ENCODE measurements around the gene USP22.
"Not testable (repeated sequence)": the region's sequence is repeated elsewhere in the genome, so short reads cannot be mapped to it uniquely, and the experiment has no call there.

Gene USP22

GRCh38 chr17:21072745-21073197 is 30.0 kb upstream of the USP22 start:
- TF ChIP-seq CTCF (IDR thresholded peaks at IDR 0.05; ENCODE audit: low read depth, low read length, missing control alignments), result no peak
- in situ Hi-C loops (cut with HindIII; ENCODE audit: low sequenced_read_pairs), result no loop called here
- no peak overlapping the region for H3K4me3 ChIP-seq (ENCODE audit: low read depth, low read length)
- no peak for DNase-seq (ENCODE audit: low read depth)

DNA sequence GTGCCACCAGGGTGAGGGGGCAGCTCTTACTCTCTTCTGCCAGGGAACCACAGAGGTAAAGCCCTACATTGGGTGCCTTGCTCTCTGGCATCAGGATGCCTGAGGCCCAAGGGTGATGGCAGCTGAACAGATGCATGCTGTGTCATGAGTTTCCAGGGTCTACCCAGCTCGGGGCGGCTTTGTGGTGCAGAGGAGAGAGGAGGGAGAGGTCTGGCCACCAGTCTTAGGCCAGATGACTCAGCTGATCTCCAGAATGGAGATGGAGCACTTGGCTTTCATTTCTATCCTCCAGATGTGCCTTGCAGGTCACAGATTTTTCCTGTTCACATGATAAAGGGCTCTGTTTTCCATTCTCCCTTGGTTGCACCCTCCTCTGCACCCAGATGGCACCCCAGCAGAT is 23.6 kb upstream of the USP22 start:
- no peak for DNase-seq (ENCODE audit: low read depth)
- in situ Hi-C loops (cut with HindIII; ENCODE audit: low sequenced_read_pairs), result no loop called here
- TF ChIP-seq CTCF (IDR thresholded peaks at IDR 0.05; ENCODE audit: low read depth, low read length, missing control alignments), result no peak
- H3K4me3 ChIP-seq (ENCODE audit: low read depth, low read length), result no peak overlapping the region

DNA sequence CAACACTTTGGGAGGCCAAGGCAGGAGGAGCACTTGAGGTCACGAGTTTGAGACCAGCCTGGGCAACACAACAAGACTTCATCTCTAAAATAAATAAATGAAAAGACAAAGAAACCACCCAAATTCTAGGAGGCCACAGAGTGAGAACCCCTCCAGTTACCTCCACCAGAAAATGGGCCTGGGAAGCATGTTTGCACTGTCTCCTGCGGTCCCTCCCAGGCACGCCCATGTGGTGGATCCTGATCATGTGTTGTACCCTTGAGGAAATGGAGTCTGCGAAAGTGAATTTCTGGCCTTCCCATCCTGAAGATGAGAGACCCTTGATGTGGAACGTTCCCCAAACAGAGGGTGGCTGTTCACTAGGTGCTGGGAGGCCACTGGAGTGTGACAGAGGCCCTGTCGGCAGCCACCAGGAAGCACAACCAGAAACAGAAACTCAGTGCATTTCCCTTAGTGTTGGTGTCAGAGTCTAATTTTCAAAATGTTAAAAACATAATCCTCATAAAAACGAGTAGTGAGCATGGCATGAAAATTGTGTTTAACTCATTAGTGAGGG is 19.2 kb upstream of the USP22 start:
- TF ChIP-seq CTCF (IDR thresholded peaks at IDR 0.05; ENCODE audit: low read depth, low read length, missing control alignments), result no peak
- in situ Hi-C loops (cut with HindIII; ENCODE audit: low sequenced_read_pairs), result no loop called here
- DNase-seq (ENCODE audit: low read depth), result no peak
- H3K4me3 ChIP-seq (ENCODE audit: low read depth, low read length), result no peak overlapping the region

DNA sequence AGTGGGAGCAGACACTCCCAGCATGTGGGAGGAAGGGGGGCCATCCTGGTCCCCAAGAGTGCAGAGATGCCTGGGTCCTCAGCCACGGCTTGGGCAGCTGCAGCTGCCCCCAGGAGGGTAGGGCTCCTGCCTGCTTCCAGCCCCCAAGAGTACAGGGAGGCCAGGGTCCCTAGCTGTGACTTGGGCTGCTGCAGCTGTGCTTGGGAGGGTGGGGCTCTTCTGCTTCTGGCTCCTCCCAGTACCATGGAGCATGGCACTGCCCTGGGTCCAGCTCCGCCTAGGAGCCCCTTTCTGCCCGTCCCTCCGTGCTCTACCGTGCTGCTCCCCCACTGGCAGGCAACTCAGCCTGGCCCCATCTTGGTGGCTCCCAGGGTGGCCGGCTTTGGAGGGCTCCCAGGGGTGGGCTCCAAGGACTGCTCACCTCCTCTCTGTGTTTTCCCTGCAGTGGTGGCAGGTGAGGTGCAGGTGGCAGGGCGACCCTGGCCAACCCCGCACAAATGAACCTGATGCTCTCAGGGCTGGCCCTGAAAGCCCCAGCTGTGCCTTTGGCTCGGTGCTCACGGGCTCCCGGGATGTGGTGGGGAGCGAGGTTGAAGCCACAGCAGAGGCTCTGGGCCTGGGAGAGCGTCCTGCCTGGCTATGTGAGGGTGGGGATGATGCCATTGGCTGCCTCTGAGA is 18.5 kb upstream of the USP22 start:
- no peak overlapping the region for H3K4me3 ChIP-seq (ENCODE audit: low read depth, low read length)
- in situ Hi-C loops (cut with HindIII; ENCODE audit: low sequenced_read_pairs), result no loop called here
- TF ChIP-seq CTCF (IDR thresholded peaks at IDR 0.05; ENCODE audit: low read depth, low read length, missing control alignments), result no peak
- no peak for DNase-seq (ENCODE audit: low read depth)

GRCh38 chr17:21059761-21060160 is 16.9 kb upstream of the USP22 start:
- TF ChIP-seq CTCF (IDR thresholded peaks at IDR 0.05; ENCODE audit: low read depth, low read length, missing control alignments), result no peak
- in situ Hi-C loops (cut with HindIII; ENCODE audit: low sequenced_read_pairs), result no loop called here
- no peak for DNase-seq (ENCODE audit: low read depth)
- H3K4me3 ChIP-seq (ENCODE audit: low read depth, low read length), result no peak overlapping the region

- peak; percentile 34 for TF ChIP-seq CTCF (IDR thresholded peaks at IDR 0.05; ENCODE audit: low read depth, low read length, missing control alignments)
- in situ Hi-C loops (cut with HindIII; ENCODE audit: low sequenced_read_pairs), result no loop called here
- no peak overlapping the region for H3K4me3 ChIP-seq (ENCODE audit: low read depth, low read length)
- DNase-seq (ENCODE audit: low read depth), result no peak
Observed at GRCh38 chr17:21058098-21058893, 15.5 kb upstream of the USP22 start.

DNA sequence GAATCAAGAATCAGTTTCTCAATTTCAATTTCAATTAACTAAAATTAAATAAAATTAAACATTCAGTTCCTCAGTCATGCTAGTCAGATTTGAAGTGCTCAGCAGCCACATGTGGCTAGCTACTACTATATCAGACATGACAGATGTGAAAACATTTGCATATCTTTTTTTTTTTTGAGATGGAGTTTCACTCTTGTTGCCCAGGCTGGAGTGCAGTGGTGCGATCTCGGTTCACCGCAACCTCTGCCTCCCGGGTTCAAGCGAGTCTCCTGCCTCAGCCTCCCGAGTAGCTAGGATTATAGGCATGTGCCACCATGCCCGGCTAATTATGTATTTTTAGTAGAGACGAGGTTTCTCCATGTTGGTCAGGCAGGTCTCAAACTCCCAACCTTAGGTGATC is 10.2 kb upstream of the USP22 start:
- DNase-seq (ENCODE audit: low read depth); in situ Hi-C loops (cut with HindIII; ENCODE audit: low sequenced_read_pairs); H3K4me3 ChIP-seq (ENCODE audit: low read depth, low read length): not testable (repeated sequence)

Data from astrocyte of the cerebellum (primary cell).